HG03159 (cell line): ENCODE measurements around the gene SCYL3.
"Not testable (repeated sequence)": the region's sequence is repeated elsewhere in the genome, so short reads cannot be mapped to it uniquely, and the experiment has no call there.

Experiments
- ATAC-seq: cut with Tn5 transposase; IDR thresholded peaks from one replicate; pipeline ENCODE4 v1.9.1; 2021; ENCODE audit warnings: mild to moderate bottlenecking, moderate library complexity; ENCODE audit not compliant: unreplicated experiment

Gene SCYL3, protein sequence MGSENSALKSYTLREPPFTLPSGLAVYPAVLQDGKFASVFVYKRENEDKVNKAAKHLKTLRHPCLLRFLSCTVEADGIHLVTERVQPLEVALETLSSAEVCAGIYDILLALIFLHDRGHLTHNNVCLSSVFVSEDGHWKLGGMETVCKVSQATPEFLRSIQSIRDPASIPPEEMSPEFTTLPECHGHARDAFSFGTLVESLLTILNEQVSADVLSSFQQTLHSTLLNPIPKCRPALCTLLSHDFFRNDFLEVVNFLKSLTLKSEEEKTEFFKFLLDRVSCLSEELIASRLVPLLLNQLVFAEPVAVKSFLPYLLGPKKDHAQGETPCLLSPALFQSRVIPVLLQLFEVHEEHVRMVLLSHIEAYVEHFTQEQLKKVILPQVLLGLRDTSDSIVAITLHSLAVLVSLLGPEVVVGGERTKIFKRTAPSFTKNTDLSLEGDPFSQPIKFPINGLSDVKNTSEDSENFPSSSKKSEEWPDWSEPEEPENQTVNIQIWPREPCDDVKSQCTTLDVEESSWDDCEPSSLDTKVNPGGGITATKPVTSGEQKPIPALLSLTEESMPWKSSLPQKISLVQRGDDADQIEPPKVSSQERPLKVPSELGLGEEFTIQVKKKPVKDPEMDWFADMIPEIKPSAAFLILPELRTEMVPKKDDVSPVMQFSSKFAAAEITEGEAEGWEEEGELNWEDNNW

DNA sequence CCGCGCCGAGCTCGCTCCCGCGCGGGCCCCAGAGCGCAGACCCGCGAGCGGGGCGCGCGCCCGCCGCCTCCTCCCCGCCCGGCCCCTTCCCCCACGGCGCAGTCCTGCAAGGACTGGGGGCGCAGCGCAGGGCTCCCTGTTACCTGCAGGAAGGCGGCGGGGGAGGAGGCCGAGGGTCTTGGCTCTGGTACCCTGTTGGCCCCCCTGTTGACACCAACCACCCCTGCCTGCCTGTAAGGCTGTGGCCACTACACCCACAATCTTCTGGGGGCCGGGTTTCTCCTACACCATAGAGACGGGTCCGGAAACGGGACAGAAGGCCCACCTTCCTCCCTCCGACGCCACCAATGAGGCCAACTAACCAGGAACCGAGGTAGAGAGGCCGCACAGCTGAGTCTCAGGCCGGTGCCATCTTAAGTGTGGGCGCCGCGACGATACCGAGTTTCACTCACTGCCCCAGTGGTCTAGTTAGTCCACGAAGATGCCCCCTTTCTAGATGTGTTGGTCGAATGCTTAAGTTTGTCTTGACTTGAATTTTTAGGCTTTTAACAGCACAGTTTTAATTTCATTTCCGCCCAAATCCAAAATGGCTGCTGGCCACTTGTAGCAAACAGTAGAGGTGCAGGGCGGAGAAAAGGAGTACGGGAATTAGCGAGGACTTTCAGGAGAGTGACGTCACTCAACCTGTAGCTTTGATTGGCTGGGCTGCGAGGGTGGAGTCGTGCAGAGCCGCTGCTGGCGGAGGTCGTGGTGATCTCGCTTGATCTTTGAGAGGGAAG, at the start of gene SCYL3:
SCYL3 (minus strand) TSS at position 252 of the 779 bp plus-strand sequence. CDS start 5,056 bp downstream, outside the sequence.
- ATAC-seq, result peak; percentile 86

DNA sequence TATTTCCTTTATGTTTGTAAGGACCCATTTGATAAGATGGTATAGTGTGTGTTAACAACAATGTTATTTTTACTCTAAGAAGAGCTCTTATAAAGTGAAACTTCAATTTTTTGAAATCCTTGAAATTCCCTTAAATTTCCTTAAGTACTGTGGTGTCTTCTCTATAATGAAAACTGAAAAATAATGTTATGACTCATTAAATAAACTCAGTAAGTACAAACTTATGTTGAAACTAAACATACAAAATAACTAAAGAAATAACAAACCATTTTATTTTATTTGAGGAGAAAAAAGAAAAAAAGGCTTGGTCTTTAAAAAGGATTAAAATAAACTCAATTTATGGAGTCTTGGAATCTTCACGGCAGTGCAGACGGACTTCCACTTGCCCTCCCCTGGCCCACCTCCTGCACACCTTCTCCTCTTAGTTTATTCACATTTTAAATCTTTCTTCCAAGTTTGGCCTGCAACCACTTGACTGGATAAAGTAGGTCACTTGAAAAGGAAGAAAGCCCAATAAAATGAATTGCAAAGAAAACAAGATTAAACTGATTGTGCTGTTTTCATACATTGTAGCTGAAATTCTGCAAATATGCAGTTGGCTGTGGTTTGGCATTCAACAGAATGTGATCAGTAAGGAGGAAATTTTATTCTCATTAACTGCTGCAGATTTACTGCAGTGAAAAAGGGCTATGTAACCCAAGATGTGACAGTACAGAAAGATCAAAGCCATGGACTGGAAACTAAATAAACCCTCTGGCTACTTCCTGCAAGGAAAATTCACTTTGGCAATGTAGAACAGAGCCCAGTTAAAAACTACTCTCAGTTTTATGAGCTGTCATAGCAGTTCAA, 48.5 kb upstream of the SCYL3 start:
- no peak for ATAC-seq

DNA sequence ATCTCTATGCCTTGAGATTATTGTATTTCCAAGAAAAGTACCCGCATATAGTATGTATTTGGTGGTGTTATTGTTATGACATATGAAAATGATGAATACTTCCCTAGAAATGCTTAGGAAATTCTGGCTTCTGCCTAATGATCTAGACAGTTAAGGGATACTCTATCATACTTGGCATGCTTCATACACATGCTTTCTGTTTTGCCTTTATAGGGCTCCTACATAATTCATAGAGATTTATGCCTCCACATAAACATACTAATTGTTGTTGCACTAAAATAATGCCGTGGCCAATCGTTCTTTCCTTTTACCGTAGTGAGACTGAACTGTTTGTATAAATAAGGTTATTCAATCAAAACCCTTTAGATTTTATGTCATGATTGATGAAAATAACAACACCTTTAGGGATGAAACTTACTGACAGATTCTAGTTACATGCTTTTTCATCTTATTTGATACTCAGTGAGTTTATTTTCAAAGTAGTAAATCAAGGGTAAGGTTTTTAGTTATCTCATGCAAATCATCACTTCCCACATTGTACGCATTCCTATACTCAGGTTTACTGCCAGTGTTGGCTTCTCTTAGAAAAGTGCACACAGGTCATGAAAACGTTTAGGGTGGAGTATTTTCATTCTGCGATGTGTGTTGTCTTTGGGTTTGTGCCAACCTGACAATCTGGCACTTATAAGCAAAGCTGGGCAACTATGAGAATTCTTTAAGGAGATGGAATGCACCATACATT, 40.5 kb upstream of the SCYL3 start:
- ATAC-seq, result no peak

DNA sequence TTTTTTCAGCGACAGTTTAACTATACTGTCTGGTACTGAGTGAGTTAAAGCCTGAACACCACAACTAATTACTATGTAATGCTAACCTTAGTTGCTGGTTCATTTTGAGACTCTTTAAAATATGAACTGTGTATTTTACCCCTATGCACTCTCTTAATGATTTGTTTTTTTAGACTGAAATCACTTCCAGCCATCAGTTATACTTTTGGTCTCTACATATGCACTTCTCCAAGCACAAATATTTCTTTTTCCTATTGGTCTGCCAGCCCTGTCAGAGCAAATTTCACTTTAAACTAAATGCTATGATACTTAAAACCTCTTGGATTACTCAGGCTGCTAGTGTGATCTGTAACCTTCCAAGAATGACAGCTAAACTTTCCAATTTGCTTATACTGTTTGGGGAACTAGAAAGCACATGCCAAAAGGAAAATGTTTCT, 38.1 kb upstream of the SCYL3 start:
- no peak for ATAC-seq

DNA sequence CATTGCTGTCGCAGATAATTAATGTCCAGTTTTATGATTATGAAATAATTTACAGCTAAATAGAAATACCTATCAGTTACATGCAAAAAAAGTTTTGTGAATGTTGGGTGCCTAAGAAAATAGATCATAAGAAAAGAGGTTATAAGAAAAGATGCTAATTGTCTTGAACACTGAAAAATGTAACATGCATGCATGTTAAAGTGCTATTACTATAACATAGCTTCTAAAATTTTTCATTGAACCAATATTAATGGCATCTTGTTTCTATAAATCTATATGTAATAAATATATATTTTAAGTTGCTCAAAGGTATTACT, 35.5 kb upstream of the SCYL3 start:
- ATAC-seq, result no peak

DNA sequence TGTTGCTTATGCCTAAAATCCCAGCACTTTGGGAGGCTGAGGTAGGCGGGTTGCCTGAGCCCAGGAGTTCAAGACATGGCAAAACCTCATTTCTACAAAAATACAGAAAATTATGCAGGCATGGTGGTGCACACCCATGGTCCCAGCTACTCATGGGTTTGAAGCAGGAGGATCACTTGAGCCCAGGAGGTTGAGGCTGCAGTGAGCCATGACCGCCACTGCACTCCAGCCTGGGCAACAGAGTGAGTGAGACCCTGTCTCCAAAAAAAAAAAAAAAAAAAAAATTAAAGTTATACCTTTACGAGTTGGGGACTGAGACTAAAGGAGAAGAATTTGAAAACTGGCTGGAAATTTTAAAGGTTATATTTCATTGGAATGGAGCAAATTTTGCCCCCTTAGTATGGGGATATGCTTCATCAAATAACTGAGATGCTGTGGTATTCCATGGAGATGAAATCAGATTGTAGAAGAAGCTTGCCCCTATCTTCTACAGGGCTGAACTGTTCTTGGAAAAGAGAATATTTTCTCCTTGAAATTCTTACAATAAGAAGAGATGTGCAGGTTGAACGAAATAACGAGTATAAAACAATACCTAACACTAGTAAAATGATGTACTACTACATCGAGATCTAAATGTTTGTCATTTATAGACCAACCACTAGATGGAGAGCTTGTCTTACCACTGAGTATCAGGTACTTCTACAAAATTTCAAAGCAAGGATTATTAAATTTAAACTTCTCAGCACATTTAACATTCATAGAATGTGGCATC, 34.9 kb upstream of the SCYL3 start:
- peak; percentile 71 for ATAC-seq

DNA sequence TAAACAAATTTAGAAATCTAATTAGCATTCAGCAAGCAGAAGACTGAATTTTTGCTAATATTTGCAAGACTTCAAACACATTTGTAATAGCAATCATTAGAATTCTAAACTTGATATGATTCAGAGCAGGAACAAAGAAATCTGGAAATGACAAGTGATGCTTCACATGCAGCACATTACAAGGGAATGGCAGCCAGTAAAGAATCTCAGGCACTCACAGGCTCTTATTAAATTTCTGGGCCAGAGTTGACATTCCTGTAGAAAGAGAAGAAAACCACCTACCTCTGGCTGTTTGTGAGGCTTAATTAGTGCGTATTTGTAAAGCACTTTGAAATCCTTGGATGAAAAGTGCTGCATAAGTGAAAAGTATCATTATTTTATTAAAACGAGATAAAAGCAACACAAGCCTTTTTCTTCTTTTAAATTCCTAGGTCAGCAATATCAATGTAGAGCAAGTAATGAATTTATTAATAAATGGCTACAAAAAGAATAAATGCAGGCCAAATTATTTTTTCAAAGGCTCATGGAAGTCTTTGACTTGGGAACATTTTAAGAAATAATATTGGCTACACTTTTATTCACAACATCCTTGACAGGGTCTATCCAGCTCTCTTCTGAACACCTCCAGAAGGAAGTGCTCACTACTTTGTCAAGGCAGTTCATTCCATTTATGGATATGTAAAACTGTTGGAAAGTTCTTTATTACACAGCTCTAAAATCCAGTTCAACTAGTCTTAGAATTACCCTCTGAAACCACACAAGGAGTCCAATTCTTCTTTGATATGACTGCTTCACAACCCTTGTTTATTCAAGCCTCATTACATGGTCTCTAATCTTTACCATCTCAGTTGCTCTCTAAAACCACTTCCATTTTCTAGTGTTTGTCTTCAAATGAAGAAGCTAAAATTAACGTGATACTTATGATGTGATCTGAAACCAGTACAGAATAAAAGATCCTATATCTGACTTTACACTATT, 32.1 kb upstream of the SCYL3 start:
- ATAC-seq, result peak; percentile 69

DNA sequence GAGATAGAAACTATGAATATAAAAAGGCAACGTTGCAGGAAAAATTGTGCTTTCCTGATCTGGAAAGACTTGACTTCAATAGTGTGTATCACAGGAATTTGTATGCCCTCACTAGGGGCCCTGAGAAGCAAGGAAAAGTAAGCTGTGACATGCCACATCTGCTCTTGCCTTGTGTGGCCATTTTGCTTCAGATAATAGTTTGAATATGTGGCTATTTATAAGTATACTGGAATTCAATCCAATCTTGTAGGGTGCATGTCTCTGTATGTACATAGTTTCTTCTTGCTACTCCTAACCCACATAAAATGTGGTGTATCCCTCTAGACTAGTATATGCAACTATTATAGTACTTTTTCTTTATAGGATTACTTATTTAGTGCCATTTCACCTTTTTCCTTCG, 31.1 kb upstream of the SCYL3 start:
- ATAC-seq, result no peak

DNA sequence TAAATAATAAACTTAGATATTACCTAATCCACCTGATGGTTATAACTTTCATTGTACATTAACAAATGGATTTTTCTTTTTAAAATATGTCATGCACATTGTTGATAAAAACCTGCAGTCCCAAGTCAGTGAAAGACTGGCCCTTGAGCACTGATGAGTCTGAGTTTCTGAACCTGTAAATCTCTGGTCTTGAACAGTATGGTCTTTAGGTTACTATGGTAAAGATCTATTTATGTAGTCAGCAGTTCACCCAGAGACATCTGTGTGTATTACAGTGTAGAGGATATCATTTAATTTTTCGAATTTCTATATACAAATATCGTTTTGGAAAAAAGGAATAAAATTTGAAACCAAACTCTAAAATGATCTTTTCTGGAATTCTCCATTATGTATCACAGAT, 30.4 kb upstream of the SCYL3 start:
- ATAC-seq, result no peak

DNA sequence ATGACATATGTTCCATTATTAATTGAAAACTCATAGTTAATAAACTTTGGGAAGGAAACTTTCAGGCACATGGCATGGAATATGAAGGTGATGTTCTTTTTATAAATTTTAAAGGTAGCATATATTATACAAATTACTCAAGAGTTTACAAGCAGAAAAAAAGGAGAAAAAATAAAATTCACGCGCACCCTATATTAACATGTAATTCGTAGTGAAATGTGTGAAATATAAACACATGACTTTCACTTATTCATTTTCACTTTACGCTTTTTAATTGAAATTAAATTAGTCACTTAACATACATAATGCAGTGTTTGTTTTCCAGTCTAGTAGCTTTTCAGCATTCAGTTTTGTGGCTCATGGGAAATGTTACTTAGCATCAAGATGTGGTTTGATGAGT, 27.4 kb upstream of the SCYL3 start:
- no peak for ATAC-seq

DNA sequence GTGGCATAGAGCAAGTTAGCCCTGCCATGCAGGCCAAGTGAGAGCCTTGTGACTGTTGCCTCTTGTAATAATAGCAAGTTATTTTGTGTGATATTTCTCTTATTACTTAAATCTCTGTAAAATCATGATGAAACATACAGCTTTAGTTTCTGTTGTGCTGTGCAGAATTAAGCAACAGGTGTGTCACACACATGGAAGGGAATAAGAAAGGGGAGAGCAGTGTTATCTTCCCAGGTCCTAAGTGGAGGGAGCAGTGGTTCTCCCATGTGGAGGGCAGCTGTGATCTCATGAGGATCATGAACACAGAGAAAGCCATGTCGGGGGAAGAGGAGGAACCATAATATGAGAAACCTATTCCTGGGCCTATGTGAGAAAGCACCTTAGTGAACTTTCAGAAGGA, 25.2 kb upstream of the SCYL3 start:
- ATAC-seq, result no peak

DNA sequence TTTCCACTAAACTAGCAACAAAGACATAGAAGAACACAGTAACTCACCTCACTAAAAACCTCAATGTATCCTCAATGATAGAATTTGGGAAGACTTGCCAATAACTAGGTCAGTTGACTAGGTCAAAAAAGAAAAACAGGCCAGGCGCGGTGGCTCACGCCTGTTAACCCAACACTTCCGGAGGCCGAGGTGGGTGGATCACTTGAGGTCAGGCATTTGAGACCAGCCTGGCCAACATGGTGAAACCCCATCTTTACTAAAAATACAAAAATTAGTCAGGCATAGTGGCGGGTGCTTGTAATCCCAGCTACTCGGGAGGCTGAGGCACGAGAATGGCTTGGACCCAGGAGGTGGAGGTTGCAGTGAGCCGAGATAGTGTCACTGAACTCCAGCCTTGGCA, 24.5 kb upstream of the SCYL3 start:
- not testable (repeated sequence) for ATAC-seq

DNA sequence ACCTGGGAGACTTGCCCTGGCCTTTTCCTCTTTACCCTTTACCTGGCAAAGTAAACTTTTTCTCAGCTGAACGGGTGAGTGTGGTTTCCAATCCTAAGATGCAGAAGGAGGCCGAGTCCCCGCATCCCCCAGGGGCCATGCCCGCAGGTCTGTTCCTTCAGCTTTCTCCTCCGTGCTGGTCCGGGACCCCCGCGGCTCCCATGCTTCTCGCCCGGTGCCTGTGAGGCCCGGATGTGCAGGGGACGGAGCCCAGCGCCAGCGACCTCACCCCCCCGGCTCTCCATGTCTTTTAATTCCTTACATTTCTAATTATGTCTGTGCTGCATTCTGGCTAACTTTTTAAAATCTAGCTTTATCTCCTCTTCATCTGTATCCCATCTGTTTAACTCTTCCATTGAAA, 21.5 kb upstream of the SCYL3 start:
- no peak for ATAC-seq

DNA sequence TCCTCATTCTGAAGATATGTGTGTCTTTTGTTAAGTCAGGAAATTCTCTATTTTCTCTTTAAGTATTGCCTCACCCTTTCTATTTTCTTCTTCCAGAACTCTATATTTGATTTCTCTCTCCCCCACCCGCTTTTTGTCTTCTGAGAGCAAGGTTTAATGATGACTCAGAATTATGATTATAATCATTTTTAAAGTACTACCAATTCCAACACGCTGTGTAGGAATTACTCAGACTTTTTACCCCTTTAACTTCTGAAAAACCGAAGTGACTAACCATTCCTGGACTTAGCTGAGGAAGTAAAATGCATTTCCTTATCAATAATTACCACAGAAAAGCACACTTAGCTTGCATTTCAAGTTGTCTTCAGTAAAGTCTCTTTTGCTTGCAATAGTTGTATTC, 20.8 kb upstream of the SCYL3 start:
- no peak for ATAC-seq

DNA sequence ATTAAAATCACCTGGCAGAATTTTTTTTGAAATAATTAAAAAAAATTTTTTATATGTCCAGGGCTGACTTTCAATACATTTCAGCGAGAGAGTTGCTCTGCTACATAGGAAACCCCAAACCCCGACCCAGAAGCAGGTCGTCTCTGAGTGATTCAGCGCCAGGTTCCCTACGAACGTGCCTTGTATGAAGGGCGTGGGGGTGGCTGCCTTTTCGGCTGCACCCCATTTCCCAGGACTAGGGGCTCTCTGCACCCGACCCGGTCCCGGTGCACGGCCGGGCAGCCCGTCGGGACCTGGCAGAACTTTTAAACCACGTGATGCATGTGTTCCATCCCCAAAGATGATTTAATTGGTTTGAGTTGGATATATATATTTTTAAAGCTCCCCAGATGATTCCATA, 15.8 kb upstream of the SCYL3 start:
- no peak for ATAC-seq

DNA sequence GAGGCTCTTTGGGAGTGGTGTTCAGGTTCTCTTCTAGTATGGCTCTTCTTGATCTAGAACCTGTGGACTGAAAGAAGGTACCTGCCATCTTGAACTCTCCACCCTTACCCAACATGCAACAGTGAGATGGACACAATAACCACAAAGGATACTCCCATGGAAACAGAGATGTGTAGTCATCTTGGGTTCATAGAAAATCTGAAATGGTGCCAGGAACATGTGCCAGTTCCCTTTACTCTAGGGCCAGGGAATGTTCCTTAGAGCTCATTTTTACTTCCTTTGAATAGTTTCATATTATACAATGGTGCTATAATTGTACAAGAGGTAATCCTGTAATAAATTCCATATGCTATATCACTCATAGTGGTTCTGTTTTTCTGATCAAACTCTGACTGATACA, 13.2 kb upstream of the SCYL3 start:
- ATAC-seq, result no peak

DNA sequence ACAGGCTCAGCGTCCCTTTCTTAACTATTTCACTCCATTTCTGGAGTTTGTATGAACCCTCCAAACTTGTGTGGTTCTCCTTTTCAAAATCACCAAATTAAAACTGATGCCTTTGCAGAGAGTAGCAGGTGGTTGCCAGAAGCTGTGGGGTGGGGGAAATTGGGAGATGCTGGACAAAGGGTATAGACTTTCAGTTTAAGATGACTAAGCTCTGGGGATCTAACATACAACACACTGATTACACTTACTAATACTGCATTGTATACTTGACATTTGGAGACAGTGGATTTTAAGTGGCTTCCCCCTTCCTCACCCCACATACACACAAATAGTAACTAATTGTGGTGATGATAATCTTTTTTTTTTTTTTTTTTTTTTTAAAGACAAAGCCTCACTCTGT, 11.1 kb upstream of the SCYL3 start:
- no peak for ATAC-seq

DNA sequence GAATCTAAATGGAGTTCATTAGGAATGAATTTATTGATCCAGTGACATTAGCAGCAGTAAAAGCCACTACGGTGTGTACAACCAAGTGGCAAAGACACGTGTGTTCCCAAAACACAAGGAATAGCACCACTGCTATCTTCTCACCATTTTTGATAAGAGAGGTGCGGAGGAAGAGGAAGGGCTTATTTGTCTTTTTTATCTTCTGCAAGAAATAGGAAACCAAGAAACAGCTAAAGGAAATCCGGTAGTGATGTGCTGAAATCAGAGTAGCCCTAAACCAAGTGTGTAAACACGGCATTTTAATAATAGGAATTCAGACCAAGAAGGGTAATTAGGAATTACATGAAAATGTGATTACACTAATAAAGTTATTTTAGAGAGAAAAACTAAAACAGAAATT, 9.1 kb upstream of the SCYL3 start:
- ATAC-seq, result no peak
